GM06990 (cell line): ENCODE data around the gene CROT.

ENCODE experiments used
- DNase-seq: peaks from one replicate; pipeline ENCODE4 v3.0.0-alpha.2; 2011; ENCODE audit not compliant: insufficient read length; ENCODE audit errors: extremely low read depth
- H3K27me3 ChIP-seq: replicated peaks from 2 replicates; pipeline ENCODE4 v1.6.0; 2011; ENCODE audit warnings: low read length; ENCODE audit not compliant: control insufficient read depth, insufficient read depth
- H3K36me3 ChIP-seq: 2 replicates; pipeline ENCODE4 v1.5.1; 2011; ENCODE audit warnings: low read length; ENCODE audit not compliant: control insufficient read depth, insufficient read depth
- H3K4me3 ChIP-seq: replicated peaks from 2 replicates; pipeline ENCODE4 v1.5.1; 2011; ENCODE audit warnings: low read depth, mild to moderate bottlenecking, control low read depth, low read length
- CTCF ChIP-seq: IDR thresholded peaks from 2 replicates; pipeline ENCODE4 v1.5.1; 2011; ENCODE audit warnings: low read length, control low read depth, mild to moderate bottlenecking, inconsistent platforms; ENCODE audit not compliant: insufficient read depth, poor library complexity, severe bottlenecking

The CROT gene

GRCh38 chr7:87416682-87417587, 71.5 kb downstream of the CROT start:
- no peak overlapping the region for H3K4me3 ChIP-seq
- DNase-seq = peak; percentile 30
- H3K27me3 ChIP-seq = no peaks in the 10 kb centered on the region
- peak; percentile 55 for TF ChIP-seq CTCF
- H3K36me3 ChIP-seq = no peaks in the 10 kb centered on the region; the same call in 1 of the 2 replicates

- TF ChIP-seq CTCF = no peak
- DNase-seq = no peak
- Histone ChIP-seq H3K27me3 (no peaks in the 10 kb centered on the region), H3K36me3 (no peaks in the 10 kb centered on the region; the same call in none of the 2 replicates), H3K4me3 (no peak overlapping the region)
Observed at GRCh38 chr7:87420173-87420572, 74.7 kb downstream of the CROT start.

GRCh38 chr7:87424075-87424474, 78.6 kb downstream of the CROT start:
- DNase-seq = no peak
- TF ChIP-seq CTCF = no peak
- Histone ChIP-seq H3K4me3 (no peak overlapping the region), H3K36me3 (no peaks in the 10 kb centered on the region; the same call in none of the 2 replicates), H3K27me3 (no peaks in the 10 kb centered on the region)

- Histone ChIP-seq H3K36me3 (no peaks in the 10 kb centered on the region; the same call in none of the 2 replicates), H3K27me3 (no peaks in the 10 kb centered on the region), H3K4me3 (no peak overlapping the region)
- no peak for DNase-seq
- TF ChIP-seq CTCF = no peak
Observed at GRCh38 chr7:87426160-87426559, 80.7 kb downstream of the CROT start.

GRCh38 chr7:87427288-87427687, 81.8 kb downstream of the CROT start:
- no peak for DNase-seq
- H3K4me3 ChIP-seq = no peak overlapping the region
- no peaks in the 10 kb centered on the region for H3K27me3 ChIP-seq
- no peak for TF ChIP-seq CTCF
- no peaks in the 10 kb centered on the region; the same call in none of the 2 replicates for H3K36me3 ChIP-seq
